ENCODE data around the gene VAT1. TPM values are rescaled to one million over a fixed set of nuclear protein-coding genes. Genes with fewer than 3 reads are reported as not detected.
"Not testable (repeated sequence)": the region's sequence is repeated elsewhere in the genome, so short reads cannot be mapped to it uniquely, and the experiment has no call there.

The VAT1 gene
- polyA plus RNA-seq, 1 of the 3 experiments (the other 2 are of a cell fraction), result 170 TPM

DNA sequence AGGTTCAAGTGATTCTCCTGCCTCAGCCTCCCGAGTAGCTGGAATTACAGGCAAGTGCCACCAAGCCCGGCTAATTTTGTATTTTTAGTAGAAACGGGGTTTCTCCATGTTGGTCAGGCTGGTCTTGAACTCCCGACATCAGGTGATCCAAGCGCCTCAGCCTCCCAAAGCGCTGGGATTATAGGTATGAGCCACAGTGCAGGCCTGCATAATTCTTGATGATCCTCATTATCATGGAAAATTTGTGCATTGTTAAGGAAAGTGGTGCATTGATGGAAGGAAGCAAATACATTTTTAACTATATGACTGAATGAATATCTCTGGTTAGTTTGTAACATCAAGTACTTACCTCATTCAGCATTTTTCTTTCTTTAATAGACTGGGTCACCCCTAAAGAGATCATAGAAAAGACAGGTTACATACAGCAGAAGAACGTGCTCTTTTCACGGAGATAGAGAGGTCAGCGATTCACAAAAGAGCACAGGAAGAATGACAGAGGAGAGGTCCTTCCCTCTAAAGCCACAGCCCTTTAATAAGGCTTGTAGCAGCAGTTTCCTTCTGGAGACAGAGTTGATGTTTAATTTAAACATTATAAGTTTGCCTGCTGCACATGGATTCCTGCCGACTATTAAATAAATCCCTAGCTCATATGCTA lies 40.9 kb upstream of the VAT1 start:
- Histone ChIP-seq H3F3A (replicated peaks; ENCODE audit: insufficient read depth) (no peaks in the 10 kb centered on the region), H3K27me3 (ENCODE audit: insufficient read depth) (no peaks in the 10 kb centered on the region), H3K4me1 (ENCODE audit: control insufficient read depth in 1 of 2, insufficient read depth in 2 of 2, low read depth in 1 of 2, low read length in 1 of 2) (no peaks in the 10 kb centered on the region), H3K79me2 (ENCODE audit: insufficient read depth) (no peaks in the 10 kb centered on the region), H3K9ac (no peak overlapping the region), H3K4me3 (ENCODE audit: low read depth in 2 of 2, low read length in 1 of 2) (no peak overlapping the region), H3K27ac (ENCODE audit: low read depth in 2 of 2, low read length in 1 of 2) (no peak overlapping the region), H4K20me1 (ENCODE audit: insufficient read depth) (no peaks in the 10 kb centered on the region), H3K4me2 (no peak overlapping the region), H3K9me2 (no peaks in the 10 kb centered on the region), H3K9me3 (no peaks in the 10 kb centered on the region), H3K36me3 (replicated peaks in 1 of 2; ENCODE audit: control insufficient read depth in 1 of 2, insufficient read depth in 2 of 2, low read length in 1 of 2) (peaks cover 0 to 10% of the 10 kb centered on the region in 2 experiments), H2AFZ (ENCODE audit: low read depth) (no peak overlapping the region)
- ChIA-PET CTCF (interaction anchor here (1.0 kb wide), 1 partner anchor 19 kb away, joined by 4 read pairs; no protein-coding TSS in a partner anchor), POLR2A (no interaction called here)
- no peak for DNase-seq
- WGBS (ENCODE audit: low lambda C conversion rate), result 91% methylated on average over 10 of the region's 10 CpGs
- TF ChIP-seq EZH2phosphoT487 (IDR thresholded peaks at IDR 0.05; ENCODE audit: borderline replicate concordance, low read depth) (no peak), TCF12 (IDR thresholded peaks at IDR 0.05) (no peak), EP300 (IDR thresholded peaks at IDR 0.05; ENCODE audit: borderline replicate concordance in 1 of 2, low read depth in 1 of 2, low read length in 1 of 2) (no peak), ZBTB33 (IDR thresholded peaks at IDR 0.05; ENCODE audit: borderline replicate concordance, low read depth) (no peak), RFX5 (IDR thresholded peaks at IDR 0.05; ENCODE audit: low read length) (no peak)

GRCh38 chr17:43056051-43056450 lies 33.9 kb upstream of the VAT1 start:
- Histone ChIP-seq H3K9me2 (no peaks in the 10 kb centered on the region), H3F3A (replicated peaks; ENCODE audit: insufficient read depth) (no peaks in the 10 kb centered on the region), H3K4me1 (ENCODE audit: control insufficient read depth in 1 of 2, insufficient read depth in 2 of 2, low read depth in 1 of 2, low read length in 1 of 2) (no peaks in the 10 kb centered on the region), H3K9ac (no peak overlapping the region), H2AFZ (ENCODE audit: low read depth) (no peak overlapping the region), H3K27ac (ENCODE audit: low read depth in 2 of 2, low read length in 1 of 2) (no peak overlapping the region), H3K79me2 (ENCODE audit: insufficient read depth) (no peaks in the 10 kb centered on the region), H3K9me3 (no peaks in the 10 kb centered on the region), H3K4me2 (no peak overlapping the region), H3K27me3 (ENCODE audit: insufficient read depth) (no peaks in the 10 kb centered on the region), H4K20me1 (ENCODE audit: insufficient read depth) (no peaks in the 10 kb centered on the region), H3K4me3 (ENCODE audit: low read depth in 2 of 2, low read length in 1 of 2) (no peak overlapping the region), H3K36me3 (replicated peaks in 1 of 2; ENCODE audit: control insufficient read depth in 1 of 2, insufficient read depth in 2 of 2, low read length in 1 of 2) (peaks cover 0 to 15% of the 10 kb centered on the region in 2 experiments)
- TF ChIP-seq TAF1 (IDR thresholded peaks at IDR 0.05; ENCODE audit: borderline replicate concordance, low read depth, low read length), result no peak
- no peak for TF ChIP-seq NRF1 (IDR thresholded peaks at IDR 0.05; ENCODE audit: low read depth, low read length)
- TF ChIP-seq FOSL2 (IDR thresholded peaks at IDR 0.05; ENCODE audit: borderline replicate concordance, low read depth), result no peak
- no peak for TF ChIP-seq FOXJ3 (CRISPR knock-in tag; IDR thresholded peaks at IDR 0.05)
- no peak for TF ChIP-seq FOXM1 (IDR thresholded peaks at IDR 0.05; ENCODE audit: low read depth)
- no peak for TF ChIP-seq TCF12 (IDR thresholded peaks at IDR 0.05)
- TF ChIP-seq NFIC (IDR thresholded peaks at IDR 0.05; ENCODE audit: borderline replicate concordance), result no peak
- no peak for TF ChIP-seq JUND (IDR thresholded peaks at IDR 0.05)
- TF ChIP-seq TEAD4 (IDR thresholded peaks at IDR 0.05; ENCODE audit: borderline replicate concordance, insufficient read depth), result no peak
- TF ChIP-seq RAD21 (IDR thresholded peaks at IDR 0.05; ENCODE audit: low read length), result no peak
- no peak for TF ChIP-seq MAX (IDR thresholded peaks at IDR 0.05; ENCODE audit: low read depth)
- TF ChIP-seq YY1 (IDR thresholded peaks at IDR 0.05; ENCODE audit: low read depth), result no peak
- no peak for DNase-seq
- CTCF ChIA-PET, result interaction anchor here (0.6 to 1.5 kb wide), 3 partner anchors 25 to 103 kb away, joined by 3 to 5 read pairs (median 3); no protein-coding TSS in a partner anchor
- POLR2A ChIA-PET, result interaction anchor here (0.6 kb wide), 1 partner anchor 48 kb away, joined by 4 read pairs; no protein-coding TSS in a partner anchor
- 99% methylated on average over 7 of the region's 7 CpGs for WGBS (ENCODE audit: low lambda C conversion rate)

DNA sequence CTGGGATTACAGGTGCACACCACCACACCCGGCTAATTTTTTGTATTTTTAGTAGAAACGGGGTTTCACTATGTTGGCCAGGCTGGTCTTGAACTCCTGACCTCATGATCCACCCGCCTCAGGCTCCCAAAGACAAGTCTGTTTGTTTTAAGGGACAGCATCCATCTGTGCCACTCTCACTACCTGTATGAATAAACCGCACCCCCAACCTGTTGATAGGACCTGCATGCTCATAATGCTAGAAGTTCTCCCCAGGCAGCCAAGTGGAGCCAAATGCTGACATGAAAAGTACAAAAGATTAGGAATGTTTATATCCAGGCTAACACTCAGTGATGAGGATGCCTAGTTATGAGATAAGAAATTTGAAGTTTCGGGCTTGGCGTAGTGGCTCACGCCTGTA lies 30.8 kb upstream of the VAT1 start:
- H3K4me2 ChIP-seq; H2AFZ ChIP-seq (ENCODE audit: low read depth); H3K79me2 ChIP-seq (ENCODE audit: insufficient read depth); H3K9me3 ChIP-seq; H4K20me1 ChIP-seq (ENCODE audit: insufficient read depth); H3K4me3 ChIP-seq (ENCODE audit: low read depth in 2 of 2, low read length in 1 of 2); H3K9ac ChIP-seq; DNase-seq; H3K27me3 ChIP-seq (ENCODE audit: insufficient read depth); H3K4me1 ChIP-seq (ENCODE audit: control insufficient read depth in 1 of 2, insufficient read depth in 2 of 2, low read depth in 1 of 2, low read length in 1 of 2); H3K9me2 ChIP-seq; H3F3A ChIP-seq (replicated peaks; ENCODE audit: insufficient read depth); H3K27ac ChIP-seq (ENCODE audit: low read depth in 2 of 2, low read length in 1 of 2); POLR2A ChIA-PET; CTCF ChIA-PET: not testable (repeated sequence)
- peaks cover 3 to 14% of the 10 kb centered on the region in 2 experiments for H3K36me3 ChIP-seq (replicated peaks in 1 of 2; ENCODE audit: control insufficient read depth in 1 of 2, insufficient read depth in 2 of 2, low read length in 1 of 2)
- 99% methylated on average over 7 of the region's 7 CpGs for WGBS (ENCODE audit: low lambda C conversion rate)

All from SK-N-SH (cell line).